OCI-LY3 (cell line): Measurements from ENCODE around the gene CACNA2D3.

Experiments
- H2AFZ ChIP-seq: fragments of 200-600, 300-600 bp; shearing (Covaris generic); 2 replicates; pipeline ENCODE4 v1.6.0; 2014; ENCODE audit warnings: antibody characterized with exemption, low read depth, low read length
- H3K27ac ChIP-seq: fragments of 200-600, 300-600 bp; sonication (generic); 2 replicates; pipeline ENCODE4 v1.5.1; 2014; ENCODE audit warnings: mild to moderate bottlenecking, low read length, moderate library complexity, mixed read lengths
- H3K27me3 ChIP-seq: fragments of 200-600, 300-600 bp; sonication (generic); 2 replicates; pipeline ENCODE4 v1.6.1; 2014; ENCODE audit warnings: low read depth, low read length, mixed read lengths
- H3K36me3 ChIP-seq: fragments of 200-600, 300-600 bp; sonication (generic); replicated peaks from 2 replicates; pipeline ENCODE3; 2014; ENCODE audit warnings: low read depth, low read length, mixed read lengths
- H3K4me1 ChIP-seq: fragments of 300-600, 200-600 bp; sonication (generic); 2 replicates; pipeline ENCODE4 v1.6.1; 2014; ENCODE audit warnings: low read length, mixed read lengths
- H3K4me2 ChIP-seq: fragments of 200-600, 300-600 bp; sonication (generic); 2 replicates; pipeline ENCODE4 v1.6.1; 2014; ENCODE audit warnings: low read length, mixed read lengths
- H3K4me3 ChIP-seq: fragments of 300-600, 200-600 bp; sonication (generic); 2 replicates; pipeline ENCODE4 v1.5.1; 2014; ENCODE audit warnings: antibody characterized with exemption, mild to moderate bottlenecking, low read length, moderate library complexity
- H3K79me2 ChIP-seq: fragments of 300-600, 200-600 bp; shearing (Covaris generic); 2 replicates; pipeline ENCODE4 v1.6.1; 2014; ENCODE audit warnings: mild to moderate bottlenecking, low read length, mixed read lengths
- H3K9ac ChIP-seq: fragments of 300-600, 200-600 bp; shearing (Covaris generic); 2 replicates; pipeline ENCODE4 v1.6.0; 2014; ENCODE audit warnings: mild to moderate bottlenecking, low read length, moderate library complexity
- H3K9me3 ChIP-seq: fragments of 200-600, 300-600 bp; shearing (Covaris generic); 2 replicates; pipeline ENCODE4 v1.6.1; 2014; ENCODE audit warnings: low read length, mixed read lengths; ENCODE audit not compliant: insufficient read depth
- H4K20me1 ChIP-seq: fragments of 200-600, 300-600 bp; sonication (generic); 2 replicates; pipeline ENCODE4 v1.6.1; 2016; ENCODE audit warnings: low read length, mixed read lengths; ENCODE audit not compliant: insufficient read depth
- EZH2phosphoT487 ChIP-seq: fragments of 200-600 bp; shearing (Covaris generic); IDR thresholded peaks from 2 replicates; pipeline ENCODE4 v1.6.1; 2018; ENCODE audit warnings: antibody characterized with exemption, mixed run types, low read depth
- TF ChIP-seq, protein P1 (sequence below): fragments of 200-600, 300-600 bp; sonication (generic); IDR thresholded peaks from 2 replicates; pipeline ENCODE4 v1.5.1; 2014; ENCODE audit warnings: antibody characterized with exemption, low read length, low read depth

Gene CACNA2D3

DNA sequence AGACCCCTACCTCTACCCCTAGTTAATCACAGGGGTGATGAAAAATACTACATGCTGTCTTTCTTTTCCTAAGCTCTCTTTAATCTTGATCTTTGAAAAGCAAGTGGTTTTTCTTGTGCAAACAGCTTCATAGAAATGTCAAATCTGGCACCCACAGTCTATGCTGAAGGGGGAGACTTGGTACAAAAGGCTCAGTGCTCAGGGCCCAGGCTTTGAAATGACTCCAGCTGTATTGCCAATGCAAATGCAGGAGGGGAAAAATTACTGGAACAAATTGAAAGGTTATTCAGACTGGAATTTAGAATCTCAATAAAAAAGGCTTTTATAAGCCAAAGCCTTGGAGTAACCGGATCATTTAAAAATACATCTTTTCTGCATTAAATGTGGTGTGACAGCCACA is 581.6 kb downstream of the CACNA2D3 start:
- Histone ChIP-seq H3K4me2 (no peak overlapping the region), H3K4me1 (no peaks in the 10 kb centered on the region), H3K79me2 (no peaks in the 10 kb centered on the region), H3K27me3 (no peaks in the 10 kb centered on the region), H3K36me3 (no peaks in the 10 kb centered on the region), H3K27ac (no peak overlapping the region), H3K9ac (no peak overlapping the region), H3K4me3 (no peak overlapping the region), H2AFZ (no peak overlapping the region), H3K9me3 (no peaks in the 10 kb centered on the region), H4K20me1 (no peaks in the 10 kb centered on the region)
- TF ChIP-seq EZH2phosphoT487, result no peak
- TF ChIP-seq, protein P1, sequence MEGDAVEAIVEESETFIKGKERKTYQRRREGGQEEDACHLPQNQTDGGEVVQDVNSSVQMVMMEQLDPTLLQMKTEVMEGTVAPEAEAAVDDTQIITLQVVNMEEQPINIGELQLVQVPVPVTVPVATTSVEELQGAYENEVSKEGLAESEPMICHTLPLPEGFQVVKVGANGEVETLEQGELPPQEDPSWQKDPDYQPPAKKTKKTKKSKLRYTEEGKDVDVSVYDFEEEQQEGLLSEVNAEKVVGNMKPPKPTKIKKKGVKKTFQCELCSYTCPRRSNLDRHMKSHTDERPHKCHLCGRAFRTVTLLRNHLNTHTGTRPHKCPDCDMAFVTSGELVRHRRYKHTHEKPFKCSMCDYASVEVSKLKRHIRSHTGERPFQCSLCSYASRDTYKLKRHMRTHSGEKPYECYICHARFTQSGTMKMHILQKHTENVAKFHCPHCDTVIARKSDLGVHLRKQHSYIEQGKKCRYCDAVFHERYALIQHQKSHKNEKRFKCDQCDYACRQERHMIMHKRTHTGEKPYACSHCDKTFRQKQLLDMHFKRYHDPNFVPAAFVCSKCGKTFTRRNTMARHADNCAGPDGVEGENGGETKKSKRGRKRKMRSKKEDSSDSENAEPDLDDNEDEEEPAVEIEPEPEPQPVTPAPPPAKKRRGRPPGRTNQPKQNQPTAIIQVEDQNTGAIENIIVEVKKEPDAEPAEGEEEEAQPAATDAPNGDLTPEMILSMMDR, result no peak

DNA sequence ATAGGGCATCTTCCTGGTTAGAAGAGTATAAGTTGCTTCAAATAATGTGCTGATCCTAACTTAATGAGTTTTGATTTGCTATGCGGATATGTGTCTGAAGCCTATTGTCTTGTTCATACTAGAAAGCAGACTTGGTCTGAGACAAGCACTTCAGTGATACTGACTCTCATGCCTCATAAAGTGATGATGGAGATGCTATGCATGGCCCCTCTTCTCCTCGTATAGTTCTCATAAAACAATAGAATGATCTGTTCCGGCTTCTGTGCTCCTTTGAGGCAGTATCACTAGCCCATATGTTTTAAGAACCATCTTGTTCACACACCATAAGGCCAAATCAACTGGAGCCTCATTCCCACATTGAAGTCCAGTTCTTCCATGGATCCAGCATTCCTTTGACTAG is 583.4 kb downstream of the CACNA2D3 start:
- Histone ChIP-seq H3K4me2 (no peak overlapping the region), H4K20me1 (no peaks in the 10 kb centered on the region), H2AFZ (no peak overlapping the region), H3K36me3 (no peaks in the 10 kb centered on the region), H3K4me1 (no peaks in the 10 kb centered on the region), H3K4me3 (no peak overlapping the region), H3K9me3 (no peaks in the 10 kb centered on the region), H3K27ac (no peak overlapping the region), H3K79me2 (no peaks in the 10 kb centered on the region), H3K9ac (no peak overlapping the region), H3K27me3 (no peaks in the 10 kb centered on the region)
- TF ChIP-seq, protein P1, result no peak
- no peak for TF ChIP-seq EZH2phosphoT487

DNA sequence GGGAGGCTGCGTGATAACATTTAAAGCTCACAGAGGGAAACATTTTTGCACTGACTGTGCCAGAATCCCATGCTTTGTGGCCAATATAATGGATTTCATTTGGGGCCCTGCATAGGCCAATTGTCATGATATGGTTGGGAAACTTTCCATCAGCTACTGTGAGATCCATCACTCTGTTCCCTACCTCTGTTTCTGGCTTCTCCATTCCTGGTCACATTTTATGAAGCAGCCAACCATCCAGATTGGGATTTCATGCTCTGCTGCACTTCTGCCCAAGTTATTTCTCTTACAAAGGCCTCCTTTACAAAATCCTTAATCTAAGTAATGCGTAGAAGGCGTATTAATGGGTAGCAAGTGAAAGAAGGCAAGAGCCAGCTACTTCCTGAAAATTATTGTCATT is 584.4 kb downstream of the CACNA2D3 start:
- H3K79me2 ChIP-seq, result no peaks in the 10 kb centered on the region
- no peak overlapping the region for H3K27ac ChIP-seq
- H4K20me1 ChIP-seq, result no peaks in the 10 kb centered on the region
- no peaks in the 10 kb centered on the region for H3K36me3 ChIP-seq
- H3K27me3 ChIP-seq, result no peaks in the 10 kb centered on the region
- H3K4me2 ChIP-seq, result no peak overlapping the region
- no peak overlapping the region for H3K9ac ChIP-seq
- no peak overlapping the region for H2AFZ ChIP-seq
- H3K4me1 ChIP-seq, result no peaks in the 10 kb centered on the region
- no peak overlapping the region for H3K4me3 ChIP-seq
- H3K9me3 ChIP-seq, result no peaks in the 10 kb centered on the region
- no peak for TF ChIP-seq EZH2phosphoT487
- TF ChIP-seq, protein P1, result no peak

DNA sequence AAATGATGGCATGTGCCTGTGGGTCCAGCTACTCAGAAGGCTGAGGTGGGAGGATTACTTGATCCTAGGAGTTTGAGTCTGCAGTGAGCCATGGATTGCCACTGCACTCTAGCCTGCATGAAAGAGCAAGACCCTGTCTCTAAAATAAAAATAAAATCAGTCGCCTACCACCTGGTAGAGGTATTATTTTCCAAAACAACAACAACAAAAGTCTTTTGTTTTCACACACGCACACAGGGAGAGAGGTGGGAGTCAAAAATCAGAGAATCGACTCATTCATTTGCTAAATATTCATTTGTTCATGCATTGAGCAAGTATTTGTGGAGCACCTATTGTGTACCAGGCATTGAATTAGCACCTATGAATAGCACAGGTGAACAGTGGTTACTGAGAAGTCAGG is 587.4 kb downstream of the CACNA2D3 start:
- Histone ChIP-seq H4K20me1 (no peaks in the 10 kb centered on the region), H3K4me2 (no peak overlapping the region), H3K9ac (no peak overlapping the region), H3K4me3 (no peak overlapping the region), H3K27me3 (no peaks in the 10 kb centered on the region), H3K79me2 (no peaks in the 10 kb centered on the region), H3K27ac (no peak overlapping the region), H3K4me1 (no peaks in the 10 kb centered on the region), H3K9me3 (no peaks in the 10 kb centered on the region), H3K36me3 (no peaks in the 10 kb centered on the region), H2AFZ (no peak overlapping the region)
- no peak for TF ChIP-seq EZH2phosphoT487
- TF ChIP-seq, protein P1, result no peak
